SW 1271 (cell line): ENCODE results near the gene YTHDF1.
"Not testable (repeated sequence)": the region's sequence is repeated elsewhere in the genome, so short reads cannot be mapped to it uniquely, and the experiment has no call there.

Experiments used
- DNase-seq, 2 experiments: peaks; one replicate each; lab custom pipeline; 2025; lab: John Stamatoyannopoulos, UW

Gene YTHDF1

DNA sequence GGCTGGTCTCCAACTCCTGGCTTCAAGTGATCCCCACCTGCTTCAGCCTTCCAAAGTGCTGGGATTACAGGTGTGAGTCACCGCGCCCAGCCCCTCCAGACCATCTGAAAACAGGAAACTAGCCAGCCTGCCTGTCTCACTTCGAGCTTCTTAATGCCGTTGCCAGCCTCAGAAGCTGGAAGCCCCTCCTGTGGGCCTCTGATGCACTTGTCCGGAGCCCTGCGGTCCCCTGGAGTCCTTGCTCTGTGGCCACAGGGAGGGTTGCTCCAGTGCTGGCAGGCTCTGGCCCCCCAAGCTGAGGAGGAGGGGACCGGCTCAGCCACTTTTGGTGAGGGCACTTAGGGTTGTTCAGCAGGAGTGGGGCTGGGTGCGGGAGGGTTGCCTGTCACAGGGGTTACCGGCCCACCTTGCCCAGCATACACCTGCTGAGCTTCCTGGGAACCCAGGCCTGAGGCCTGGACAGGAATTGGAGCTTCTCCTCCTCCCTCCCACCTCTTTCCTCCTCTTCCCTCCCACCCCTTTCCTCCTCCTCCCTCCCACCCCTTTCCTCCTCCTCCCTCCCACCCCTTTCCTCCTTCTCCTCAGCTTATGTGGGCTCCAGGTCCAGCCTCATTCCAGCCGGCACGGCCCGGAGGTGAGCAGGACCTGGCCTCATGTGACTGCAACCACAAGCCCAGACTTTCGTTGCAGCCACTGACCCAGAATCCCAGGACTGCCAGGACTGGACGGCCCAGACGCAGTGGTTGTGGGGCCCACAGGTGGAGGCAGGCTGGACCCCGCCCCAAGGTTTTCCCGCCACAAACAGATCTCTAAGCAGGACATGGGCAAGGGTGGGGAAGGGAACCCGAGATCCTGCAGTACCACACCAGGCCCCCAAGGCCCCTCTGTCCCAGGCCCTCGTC is 10.4 kb upstream of the YTHDF1 start:
- DNase-seq, result no peak

DNA sequence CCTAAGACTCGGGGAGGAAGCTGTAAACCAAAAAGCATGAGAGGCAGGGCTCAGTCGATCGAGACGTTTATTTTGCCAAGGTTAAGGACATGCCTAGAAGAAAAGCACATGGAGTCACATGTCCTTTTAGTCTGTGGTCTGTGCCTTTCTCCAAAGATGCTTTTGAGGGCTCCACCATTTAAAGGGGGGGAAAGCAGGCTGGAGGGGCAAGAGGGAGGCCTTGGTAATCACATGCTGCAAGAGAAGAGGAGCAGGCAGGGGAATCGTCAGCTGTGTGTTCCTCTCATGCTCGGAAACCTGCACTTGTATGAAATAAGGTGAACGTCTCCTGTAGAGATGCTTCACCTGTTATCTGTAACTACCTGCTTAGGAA is 9.1 kb upstream of the YTHDF1 start:
- DNase-seq, result no peak

DNA sequence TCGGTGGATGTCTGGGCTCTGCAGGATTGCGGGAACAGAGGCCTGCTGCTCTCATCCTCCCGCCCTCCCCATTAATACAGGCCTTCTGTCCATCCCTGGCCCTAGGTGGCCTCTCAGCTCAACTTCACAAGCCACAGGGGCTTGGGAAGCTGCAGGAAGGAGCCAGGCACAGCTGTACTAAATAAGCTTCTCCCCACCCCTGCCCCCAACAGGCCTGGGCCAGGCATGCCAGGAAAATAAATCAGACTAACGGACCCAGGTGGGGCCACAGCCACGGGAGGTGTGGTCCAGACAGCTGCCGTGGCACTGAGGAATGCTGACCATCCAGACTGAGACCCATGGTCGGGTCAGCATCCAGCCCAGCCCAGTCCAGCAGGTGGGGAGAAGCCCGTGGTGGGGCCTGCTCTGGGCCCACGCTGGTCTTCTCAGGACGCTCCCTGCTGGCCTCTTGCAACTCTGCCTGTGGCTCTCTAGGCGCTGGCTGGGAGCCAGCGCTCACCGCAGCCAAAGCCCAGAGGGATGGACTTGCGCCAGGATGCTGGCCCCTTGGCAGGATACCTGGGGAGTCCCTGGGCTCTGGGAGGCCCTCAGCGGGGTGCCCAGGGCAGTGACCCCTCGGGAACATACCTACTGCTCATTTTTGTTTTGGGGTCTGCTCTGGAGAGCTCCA is 8.6 kb upstream of the YTHDF1 start:
- no peak for DNase-seq

DNA sequence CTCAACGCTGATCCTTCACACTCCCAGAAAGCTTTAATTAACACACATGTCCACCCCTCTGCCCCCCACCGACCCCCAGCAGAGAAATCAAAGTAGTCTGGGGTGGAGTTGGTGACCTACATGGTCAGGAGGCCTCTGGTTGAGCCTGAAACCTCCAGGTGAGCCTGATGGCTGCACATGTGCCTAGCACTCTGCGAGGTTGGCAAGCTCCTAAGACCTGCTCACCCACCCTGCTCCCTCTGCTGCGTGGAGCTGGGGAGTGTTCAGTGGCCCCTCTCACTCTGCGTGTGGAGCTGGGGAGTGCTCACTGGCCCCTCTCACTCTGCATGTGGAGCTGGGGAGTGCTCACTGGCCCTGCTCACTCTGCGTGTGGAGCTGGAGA is 7.9 kb upstream of the YTHDF1 start:
- no peak for DNase-seq

DNA sequence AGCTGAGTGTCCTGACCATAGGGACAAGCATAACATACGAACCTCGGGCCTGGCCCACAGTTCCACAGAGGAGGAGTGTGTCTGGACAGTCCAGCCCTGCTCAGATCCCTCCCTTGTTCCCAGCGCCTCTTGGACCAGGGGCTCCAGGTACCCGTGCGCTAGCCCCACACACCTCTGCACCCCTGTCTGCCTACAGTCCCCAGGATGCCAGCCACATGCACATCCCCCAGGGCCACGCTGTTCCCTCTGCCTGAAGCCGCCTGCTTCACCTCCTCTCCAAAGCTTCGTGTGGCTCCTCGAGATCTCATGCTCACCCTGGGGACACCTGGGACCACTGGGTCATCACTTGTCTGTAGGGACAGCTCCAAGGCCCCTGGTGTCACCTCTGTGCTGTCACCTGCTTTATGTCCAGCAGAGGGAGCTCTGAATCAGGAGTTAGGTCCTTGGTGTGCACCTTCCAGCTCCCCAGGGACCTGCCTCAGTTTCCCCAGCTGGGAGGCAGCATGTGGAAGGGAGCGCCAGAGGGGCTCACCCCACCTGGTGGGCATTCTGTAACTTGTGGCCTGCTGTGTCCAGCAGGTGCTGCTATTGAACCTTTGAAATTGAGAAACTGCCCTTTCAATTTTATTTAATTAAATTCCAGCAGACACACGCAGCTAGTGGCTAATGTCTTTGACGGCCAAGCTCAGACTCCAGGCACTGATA is 7.3 kb upstream of the YTHDF1 start:
- DNase-seq, result peak in 1 of 2 experiments; percentile 49

DNA sequence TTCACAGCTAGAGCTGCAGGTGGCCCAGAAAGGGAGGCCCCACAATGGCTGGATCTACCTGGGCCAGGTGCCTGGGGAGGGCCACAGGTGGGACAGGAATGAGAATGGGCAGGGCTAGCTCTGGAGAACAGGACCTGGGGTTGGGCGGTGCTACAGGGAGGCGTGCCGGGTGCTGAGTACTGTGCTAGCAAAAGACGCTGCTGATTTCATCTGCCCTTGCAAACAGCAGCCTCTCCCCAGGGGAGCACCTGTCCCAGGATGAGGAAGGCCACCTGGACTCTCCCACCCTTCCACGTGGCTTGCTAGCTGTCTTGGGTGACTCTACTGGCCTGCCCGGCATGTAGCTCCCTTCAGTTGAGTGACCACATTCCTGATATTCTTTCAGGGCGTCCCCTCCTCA is 6.6 kb upstream of the YTHDF1 start:
- DNase-seq, result no peak

DNA sequence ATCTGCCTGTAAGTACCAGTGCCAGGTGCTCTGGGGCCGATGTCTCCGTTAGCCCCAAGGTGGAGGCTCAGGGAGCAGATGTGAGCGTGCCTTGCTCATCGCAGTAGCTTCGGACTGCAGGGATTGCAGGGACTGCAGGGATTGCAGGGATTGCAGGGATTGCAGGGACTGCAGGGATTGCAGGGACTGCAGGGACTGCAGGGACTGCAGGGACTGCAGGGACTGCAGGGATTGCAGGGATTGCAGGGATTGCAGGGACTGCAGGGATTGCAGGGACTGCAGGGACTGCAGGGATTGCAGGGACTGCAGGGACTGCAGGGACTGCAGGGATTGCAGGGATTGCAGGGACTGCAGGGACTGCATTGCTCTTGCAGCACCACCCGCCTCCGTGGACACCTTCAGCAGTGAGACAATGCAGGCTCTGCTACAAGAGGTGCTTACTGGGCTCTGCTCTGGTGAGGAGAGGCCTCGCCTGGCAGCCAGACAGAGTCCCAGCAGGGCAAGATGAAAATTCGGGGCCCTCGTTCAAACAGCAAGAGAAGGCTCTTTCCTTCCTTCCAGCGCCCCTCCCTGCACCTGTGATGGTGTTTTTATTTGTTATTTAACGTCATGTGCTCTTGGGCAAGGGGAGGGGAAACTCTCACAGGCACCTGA is 5.6 kb upstream of the YTHDF1 start:
- DNase-seq, result not testable (repeated sequence)

DNA sequence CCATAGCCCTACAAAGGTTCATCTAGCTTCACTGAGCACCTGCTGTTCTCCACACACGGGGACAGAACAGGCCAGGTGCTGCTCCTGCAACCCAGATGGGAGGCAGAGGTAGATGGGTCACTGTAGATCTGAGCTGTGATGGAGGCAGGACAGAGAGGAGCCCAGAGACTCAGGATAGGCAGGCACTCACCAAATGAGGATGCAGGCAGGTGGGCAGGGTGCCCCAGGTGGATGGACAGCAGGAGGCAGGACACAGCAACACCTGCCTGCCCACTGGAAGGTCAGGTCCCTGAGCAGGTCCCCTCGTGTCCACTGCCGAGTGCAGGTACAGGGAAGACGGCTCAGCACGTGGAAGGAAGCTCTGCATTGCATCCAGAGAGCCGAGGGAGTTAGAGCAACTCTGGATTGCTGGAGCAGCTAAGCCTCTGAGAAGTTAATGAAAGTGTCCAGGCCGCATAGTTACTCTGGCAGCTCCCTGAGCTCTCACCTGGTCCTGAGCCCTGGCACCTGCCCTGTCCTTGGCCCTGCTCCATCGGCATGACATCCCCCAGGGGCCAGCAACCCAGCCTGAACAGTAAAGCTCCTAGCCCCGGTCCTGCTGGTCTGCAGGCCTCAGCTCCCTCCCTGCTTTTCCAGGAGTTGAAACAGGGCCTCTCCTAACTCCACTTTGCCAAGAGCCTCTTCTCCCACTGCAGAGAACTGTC is 4.9 kb upstream of the YTHDF1 start:
- no peak for DNase-seq

DNA sequence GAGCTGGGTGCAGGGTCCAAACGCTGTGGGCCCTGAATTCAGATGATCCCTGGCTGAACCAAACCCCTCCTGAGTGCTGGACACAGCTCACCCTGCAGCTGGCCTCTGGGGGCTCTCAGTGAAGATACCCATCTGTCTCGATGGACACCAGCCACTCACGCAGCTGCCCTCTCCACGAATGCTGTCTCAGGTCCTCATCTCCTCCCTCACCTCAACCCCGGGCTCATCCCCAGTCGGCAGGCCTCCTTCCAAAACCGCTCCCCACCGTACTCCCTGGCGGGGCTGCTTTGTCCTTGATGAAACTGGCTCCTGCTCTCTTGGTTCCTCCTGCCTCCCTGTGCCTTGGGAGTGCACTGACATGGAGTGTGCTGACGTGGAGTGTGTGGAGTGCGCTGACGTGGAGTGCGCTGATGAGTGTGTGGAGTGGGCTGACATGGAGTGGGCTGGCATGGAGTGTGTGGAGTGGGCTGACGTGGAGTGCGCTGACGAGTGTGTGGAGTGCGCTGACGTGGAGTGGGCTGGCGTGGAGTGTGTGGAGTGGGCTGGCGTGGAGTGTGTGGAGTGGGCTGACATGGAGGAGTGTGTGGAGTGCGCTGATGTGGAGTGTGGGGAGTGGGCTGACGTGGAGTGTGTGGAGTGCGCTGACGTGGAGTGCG is 4.1 kb upstream of the YTHDF1 start:
- no peak for DNase-seq

DNA sequence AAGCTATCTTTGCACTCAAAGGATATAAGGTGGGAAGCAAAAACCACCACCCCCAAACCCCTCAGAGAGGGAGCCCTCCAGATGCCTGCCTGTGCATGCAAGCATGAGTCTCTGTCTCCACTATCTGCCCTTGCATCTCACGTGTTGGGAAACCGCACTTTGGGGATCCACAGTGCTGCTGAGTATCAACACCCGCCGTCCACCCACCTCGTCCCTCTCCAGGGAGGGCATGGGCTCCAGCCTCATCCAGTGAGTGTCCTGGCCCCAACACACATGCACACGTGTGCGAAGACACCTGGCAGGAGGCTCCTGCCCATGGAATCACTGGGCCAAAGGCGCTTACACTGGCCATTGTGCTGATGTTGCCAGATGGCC is 3.5 kb upstream of the YTHDF1 start:
- no peak for DNase-seq

DNA sequence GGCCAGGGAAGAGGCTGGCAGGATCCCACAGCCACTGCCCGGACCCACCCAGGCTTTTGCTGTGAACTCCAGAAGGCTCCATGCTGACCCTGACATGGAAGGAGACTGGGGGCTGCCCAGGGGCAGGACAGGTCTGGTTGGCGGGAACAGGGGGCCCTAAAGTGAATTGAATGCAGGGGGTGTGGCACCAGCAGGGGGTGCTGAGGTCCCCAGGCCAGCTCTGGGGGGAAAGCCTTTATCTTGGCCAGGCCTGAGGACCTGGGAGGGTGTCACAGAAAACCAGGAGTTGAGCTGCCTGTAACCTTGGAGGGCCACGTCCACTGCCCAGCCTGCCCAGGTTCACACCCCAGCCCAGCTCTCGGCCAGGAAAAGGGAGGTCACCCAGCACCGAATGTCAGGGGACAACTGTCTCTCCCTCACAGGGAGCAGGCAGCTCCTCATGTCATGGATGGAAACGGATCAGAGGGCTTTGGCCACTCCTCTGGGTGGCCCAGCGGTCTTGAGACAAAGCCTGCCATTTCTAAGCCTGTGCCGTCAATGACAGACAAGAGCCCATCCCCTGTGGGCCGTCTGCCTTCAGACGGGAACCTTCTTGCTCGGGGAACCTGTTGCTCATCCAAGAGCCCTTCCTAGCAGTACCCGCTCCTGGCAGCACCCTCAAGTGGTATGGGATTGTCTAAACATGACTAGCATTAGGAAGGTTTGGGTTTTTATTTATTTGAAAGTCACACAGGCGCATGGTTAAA is 2.9 kb upstream of the YTHDF1 start:
- no peak for DNase-seq

DNA sequence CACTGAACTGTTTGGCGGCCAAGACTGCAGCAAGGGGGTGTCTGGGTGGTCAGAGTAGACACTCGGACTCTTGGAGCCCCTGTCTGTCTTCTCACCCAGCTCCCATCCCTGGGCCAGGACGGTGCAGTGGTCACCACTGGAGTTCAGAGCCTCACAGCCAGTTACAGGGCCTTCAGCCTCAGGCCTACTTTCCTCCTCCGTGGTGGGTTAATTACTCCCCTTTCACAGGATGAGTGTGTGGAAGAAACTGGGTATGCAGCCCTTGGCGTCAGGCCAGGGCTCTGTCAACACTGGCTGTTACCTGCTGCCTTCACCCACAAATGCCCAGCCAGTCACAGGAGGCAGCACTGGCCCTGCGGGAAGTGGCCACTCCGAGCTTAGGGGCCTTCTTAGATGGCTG is 1.8 kb upstream of the YTHDF1 start:
- DNase-seq, result no peak

DNA sequence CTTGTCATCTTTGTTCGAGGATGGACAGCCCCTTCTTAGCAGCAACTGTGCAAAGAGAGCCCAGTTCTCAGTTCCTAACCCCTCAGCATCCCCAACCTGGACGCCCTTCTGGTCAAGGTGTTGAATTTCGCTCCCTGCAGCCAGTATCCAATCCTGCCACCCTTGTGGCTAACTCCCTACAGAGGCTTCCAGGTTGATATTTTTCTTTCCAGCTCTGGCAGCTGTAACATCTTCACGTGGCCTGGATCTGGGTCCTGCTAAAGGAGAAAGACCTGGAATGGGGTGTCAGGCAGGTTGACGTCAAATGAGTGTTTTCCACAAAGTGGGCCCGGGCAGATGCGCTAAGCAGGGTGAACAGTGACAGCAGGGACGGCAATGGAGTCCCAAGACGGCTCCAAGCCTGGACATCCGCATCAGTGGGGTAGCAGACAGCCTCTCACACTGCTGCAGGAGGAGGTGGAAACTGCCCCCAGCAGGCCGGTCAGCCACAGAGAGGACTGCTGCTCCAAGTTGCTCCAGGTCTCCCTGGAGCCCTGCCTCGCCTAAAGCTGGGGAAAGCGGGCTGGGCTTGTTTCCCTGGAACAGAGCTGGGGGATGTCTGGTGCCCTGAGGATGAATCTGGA is 1.0 kb upstream of the YTHDF1 start:
- DNase-seq, result no peak

DNA sequence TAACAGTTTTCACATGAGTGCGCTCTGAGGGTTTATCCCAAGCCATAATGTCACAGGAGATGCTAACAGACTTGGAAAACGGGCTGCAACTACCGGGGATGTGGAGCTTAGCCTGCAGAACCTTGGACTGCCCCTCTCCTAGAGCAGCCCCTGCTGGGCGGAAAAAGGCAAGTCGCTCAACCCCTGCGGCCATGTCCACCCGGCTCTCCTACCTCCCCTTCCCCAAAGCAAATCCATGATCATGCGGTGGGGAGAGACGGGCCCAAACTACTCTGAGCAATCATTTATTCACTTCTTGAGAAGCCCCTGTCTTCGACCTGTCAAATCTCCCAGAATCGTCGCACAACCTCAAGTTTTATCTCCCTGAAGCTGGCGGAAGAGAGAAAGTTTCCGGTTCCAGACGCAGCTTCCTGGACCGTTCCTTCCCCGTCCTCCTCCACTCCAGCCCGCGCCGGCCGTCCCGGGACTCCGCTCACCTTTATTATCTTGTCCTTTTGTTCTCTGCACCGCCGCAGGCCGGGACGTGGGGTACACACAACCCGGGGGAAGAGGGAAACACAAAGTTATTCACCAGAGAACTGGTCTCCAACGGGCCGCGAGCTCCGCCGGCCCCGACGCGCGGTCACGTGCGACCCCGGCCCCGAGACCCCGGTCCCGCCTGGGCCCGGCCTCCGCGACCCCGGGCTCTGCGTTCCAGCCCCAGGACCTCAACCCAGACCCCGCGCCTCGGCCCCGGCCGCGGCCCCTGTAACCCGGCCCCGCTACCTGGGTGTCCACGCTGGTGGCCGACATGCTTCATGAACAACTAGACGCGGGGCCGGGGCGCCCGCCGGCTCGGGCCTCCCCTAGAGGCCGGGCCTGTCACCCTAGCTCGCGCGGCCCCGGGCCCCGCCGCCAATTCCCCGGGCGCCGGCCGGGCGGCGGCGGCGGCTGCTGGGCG is 560 bp downstream of the YTHDF1 start:
- DNase-seq, result peak in 1 of 2 experiments; percentile 60

DNA sequence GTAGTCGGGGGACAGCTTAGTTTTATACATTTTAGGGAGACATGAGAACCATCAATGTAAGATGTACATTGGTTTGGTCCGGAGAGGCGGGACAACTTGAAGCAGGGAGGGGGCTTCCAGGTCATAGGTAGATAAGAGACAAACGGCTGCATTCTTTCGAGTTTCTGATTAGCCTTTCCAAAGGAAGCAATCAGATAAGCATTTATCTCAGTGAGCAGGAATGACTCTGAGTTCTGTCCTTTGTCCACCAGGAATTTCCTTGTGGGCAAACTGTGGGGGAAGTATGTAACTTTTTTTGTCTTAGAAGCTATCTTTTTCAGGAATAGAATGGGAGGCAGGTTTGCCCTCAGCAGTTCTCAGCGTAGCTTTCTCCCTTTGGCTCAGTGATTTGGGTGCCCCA is 1.4 kb downstream of the YTHDF1 start:
- DNase-seq, result no peak

DNA sequence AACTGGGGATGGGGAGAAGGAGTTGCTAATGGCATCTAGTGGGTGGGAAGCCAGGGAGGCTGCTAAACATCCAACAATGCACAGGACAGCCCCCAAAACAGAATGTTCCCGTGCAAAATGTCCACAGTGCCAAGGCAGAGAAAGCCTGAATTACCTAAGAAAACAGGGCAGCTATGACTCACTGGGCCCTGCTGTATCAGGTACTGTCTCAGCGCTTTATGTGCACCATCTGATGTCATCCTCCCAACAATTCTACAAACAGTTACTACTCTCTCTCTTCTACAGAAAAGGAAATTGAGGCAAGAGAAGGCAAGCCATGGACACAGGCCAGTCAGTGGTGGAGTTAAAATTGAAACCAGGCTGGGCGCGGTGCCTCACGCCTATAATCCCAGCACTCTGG is 3.1 kb downstream of the YTHDF1 start:
- no peak for DNase-seq

DNA sequence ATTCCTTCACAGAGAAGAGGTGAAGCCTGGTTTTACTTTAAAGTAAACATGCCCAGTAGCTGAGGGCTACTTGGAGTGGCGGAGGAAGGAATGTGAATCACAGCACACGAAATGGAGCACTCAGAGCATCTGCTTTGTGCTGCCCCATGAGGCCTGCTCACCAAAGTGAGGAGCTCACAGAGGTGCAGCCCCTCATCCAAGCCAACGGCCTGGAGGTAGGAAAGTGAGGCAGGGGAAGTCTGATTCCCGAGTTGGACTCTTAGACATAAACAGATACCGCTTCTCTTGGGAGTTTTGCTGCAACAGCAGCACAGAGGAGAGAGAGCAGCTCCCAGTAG is 3.6 kb downstream of the YTHDF1 start:
- no peak for DNase-seq

DNA sequence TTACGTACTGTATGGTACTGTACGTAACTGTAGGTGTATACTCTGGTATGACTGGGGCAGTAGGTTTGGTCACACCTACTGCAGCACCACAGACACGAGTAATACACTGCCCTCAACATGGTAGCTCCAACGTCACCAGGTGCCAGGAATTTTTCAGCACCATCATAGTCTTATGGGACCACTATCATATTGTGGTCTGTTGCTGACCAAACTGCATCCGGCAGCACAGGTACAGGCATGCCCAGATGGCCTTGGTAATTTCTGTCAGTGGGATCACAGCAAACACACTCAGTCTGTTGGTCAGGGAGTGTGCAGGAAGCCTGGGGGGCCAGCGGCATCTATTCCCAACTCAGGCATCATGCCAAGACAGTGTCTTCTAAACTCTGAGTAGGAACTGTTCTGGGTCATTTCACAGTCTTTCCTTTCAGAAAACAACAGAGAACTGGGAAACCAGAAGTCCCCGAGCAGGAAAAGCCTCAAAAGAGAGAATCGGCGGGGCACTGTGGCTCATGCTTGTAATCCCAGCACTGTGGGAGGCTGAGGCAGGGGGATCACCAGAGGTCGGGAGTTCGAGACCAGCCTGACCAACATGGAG is 5.8 kb downstream of the YTHDF1 start:
- no peak for DNase-seq
